ENCODE results near the gene LAMC1.

GRCh38 chr1:183029591-183030000 lies 6.4 kb downstream of the LAMC1 start:
- TF ChIP-seq CTCF (IDR thresholded peaks at IDR 0.05; ENCODE audit: poor library complexity, severe bottlenecking) (no peak), SMC3 (conservative IDR thresholded peaks at IDR 0.05; ENCODE audit: poor library complexity) (no peak)

Data from neural cell (in vitro differentiated cells).